ENCODE results near the gene SCPEP1.
"Not testable (repeated sequence)": the region's sequence is repeated elsewhere in the genome, so short reads cannot be mapped to it uniquely, and the experiment has no call there.

The SCPEP1 gene

DNA sequence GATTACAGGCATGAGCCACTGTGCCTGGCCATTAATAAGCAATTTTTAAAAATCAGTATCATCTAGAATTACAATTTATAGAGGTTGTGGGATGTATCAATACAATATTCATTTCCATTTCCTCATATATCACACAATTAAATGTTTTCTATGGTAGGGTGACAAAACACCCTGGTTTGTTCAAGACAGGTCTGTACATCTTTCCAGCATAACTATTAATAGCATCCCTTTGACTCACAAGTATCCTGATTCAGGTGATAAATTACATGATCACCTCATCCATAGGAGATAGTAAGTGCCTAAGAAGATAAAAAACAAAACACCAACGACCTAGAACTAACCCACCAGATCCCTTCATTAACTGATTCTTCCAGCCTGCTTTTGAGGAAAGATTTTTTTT lies 30.2 kb upstream of the SCPEP1 start:
- H3K4me3 ChIP-seq (ENCODE audit: severe bottlenecking): no peak overlapping the region
- peaks cover 80% of the 10 kb centered on the region for H3K36me3 ChIP-seq (ENCODE audit: low read depth)
- ATAC-seq (ENCODE audit: low read depth) (no peak), DNase-seq (ENCODE audit: low spot score) (no peak)
- H3K27ac ChIP-seq (ENCODE audit: poor library complexity, severe bottlenecking): no peak overlapping the region
- TF ChIP-seq, protein P1, sequence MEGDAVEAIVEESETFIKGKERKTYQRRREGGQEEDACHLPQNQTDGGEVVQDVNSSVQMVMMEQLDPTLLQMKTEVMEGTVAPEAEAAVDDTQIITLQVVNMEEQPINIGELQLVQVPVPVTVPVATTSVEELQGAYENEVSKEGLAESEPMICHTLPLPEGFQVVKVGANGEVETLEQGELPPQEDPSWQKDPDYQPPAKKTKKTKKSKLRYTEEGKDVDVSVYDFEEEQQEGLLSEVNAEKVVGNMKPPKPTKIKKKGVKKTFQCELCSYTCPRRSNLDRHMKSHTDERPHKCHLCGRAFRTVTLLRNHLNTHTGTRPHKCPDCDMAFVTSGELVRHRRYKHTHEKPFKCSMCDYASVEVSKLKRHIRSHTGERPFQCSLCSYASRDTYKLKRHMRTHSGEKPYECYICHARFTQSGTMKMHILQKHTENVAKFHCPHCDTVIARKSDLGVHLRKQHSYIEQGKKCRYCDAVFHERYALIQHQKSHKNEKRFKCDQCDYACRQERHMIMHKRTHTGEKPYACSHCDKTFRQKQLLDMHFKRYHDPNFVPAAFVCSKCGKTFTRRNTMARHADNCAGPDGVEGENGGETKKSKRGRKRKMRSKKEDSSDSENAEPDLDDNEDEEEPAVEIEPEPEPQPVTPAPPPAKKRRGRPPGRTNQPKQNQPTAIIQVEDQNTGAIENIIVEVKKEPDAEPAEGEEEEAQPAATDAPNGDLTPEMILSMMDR (IDR thresholded peaks at IDR 0.05; ENCODE audit: poor library complexity, severe bottlenecking): no peak
- peaks cover 13% of the 10 kb centered on the region for H3K4me1 ChIP-seq (ENCODE audit: insufficient read depth, poor library complexity, severe bottlenecking)
- H3K9me3 ChIP-seq (ENCODE audit: severe bottlenecking): no peaks in the 10 kb centered on the region
- no peaks in the 10 kb centered on the region for H3K27me3 ChIP-seq (ENCODE audit: insufficient read depth, poor library complexity, severe bottlenecking)

DNA sequence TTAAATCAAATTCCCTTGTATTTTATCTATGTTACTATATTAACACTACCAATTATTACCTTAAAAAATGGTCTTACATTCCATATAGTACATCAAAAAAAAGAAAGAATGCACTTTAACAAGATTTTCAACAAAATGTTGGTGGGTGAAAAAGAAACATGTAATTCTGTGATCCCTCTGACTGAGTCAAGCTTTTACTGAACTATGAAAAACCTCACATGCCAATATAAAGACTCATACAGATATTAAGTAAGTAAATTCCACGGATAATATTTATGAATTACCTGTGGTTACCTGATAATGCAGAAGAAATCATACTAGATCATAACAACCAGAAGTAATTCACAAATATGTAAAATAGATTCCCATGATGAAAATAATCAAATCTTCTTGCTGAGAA lies 29.4 kb upstream of the SCPEP1 start:
- TF ChIP-seq, protein P1 (IDR thresholded peaks at IDR 0.05; ENCODE audit: poor library complexity, severe bottlenecking): no peak
- H3K36me3 ChIP-seq (ENCODE audit: low read depth): peaks cover 72% of the 10 kb centered on the region
- H3K27ac ChIP-seq (ENCODE audit: poor library complexity, severe bottlenecking): peak overlapping the region; percentile 3
- DNase-seq (ENCODE audit: low spot score) (no peak), ATAC-seq (ENCODE audit: low read depth) (peak; percentile 58; the same call in 2 of the 3 replicates)
- H3K27me3 ChIP-seq (ENCODE audit: insufficient read depth, poor library complexity, severe bottlenecking): no peaks in the 10 kb centered on the region
- H3K4me1 ChIP-seq (ENCODE audit: insufficient read depth, poor library complexity, severe bottlenecking): peaks cover 14% of the 10 kb centered on the region
- H3K9me3 ChIP-seq (ENCODE audit: severe bottlenecking): no peaks in the 10 kb centered on the region
- no peak overlapping the region for H3K4me3 ChIP-seq (ENCODE audit: severe bottlenecking)

DNA sequence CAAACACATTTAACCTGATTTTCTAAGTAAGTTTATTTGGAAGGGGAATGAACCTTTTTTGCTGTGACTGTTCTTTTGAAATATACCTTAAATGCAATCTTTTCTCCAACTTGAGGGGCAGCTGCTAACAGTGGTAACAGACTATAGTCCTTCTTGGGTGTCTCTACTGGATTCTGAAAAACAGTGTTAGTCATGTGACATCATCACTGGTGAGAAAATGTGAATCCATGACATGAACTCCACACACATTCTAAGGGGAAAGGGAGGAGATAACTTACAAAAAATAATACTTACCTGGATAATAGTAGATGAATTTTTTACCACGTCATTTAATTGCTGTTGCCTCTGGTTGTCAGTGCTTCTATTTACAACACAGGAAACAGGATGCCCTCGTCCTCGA lies 28.3 kb upstream of the SCPEP1 start:
- Histone ChIP-seq H3K36me3 (ENCODE audit: low read depth) (peaks cover 64% of the 10 kb centered on the region), H3K9me3 (ENCODE audit: severe bottlenecking) (no peaks in the 10 kb centered on the region), H3K4me3 (ENCODE audit: severe bottlenecking) (no peak overlapping the region), H3K27me3 (ENCODE audit: insufficient read depth, poor library complexity, severe bottlenecking) (no peaks in the 10 kb centered on the region), H3K27ac (ENCODE audit: poor library complexity, severe bottlenecking) (no peak overlapping the region), H3K4me1 (ENCODE audit: insufficient read depth, poor library complexity, severe bottlenecking) (peaks cover 18% of the 10 kb centered on the region)
- ATAC-seq (ENCODE audit: low read depth) (no peak), DNase-seq (ENCODE audit: low spot score) (no peak)
- TF ChIP-seq, protein P1 (IDR thresholded peaks at IDR 0.05; ENCODE audit: poor library complexity, severe bottlenecking): no peak

DNA sequence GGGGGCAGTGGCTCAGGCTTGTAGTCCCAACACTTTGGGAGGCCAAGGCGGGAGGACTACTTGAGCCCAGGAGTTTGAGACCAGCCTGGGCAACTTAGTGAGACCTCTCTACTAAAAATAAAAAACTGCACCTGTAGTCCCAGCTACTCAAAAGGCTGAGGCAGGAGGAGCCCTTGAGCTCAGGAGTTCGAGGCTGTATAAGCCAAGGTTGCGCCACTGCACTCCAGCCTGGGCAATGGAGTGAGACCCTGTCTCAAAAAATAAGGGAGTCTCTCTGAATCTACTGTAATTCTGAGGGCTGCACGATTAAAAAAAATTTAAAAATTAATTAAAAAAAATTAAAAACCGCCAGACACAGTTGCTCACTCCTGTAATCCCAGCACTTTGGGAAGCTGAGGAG lies 20.9 kb upstream of the SCPEP1 start:
- ATAC-seq (ENCODE audit: low read depth): no peak
- DNase-seq (ENCODE audit: low spot score): no peak
- Histone ChIP-seq H3K27me3 (ENCODE audit: insufficient read depth, poor library complexity, severe bottlenecking) (no peaks in the 10 kb centered on the region), H3K9me3 (ENCODE audit: severe bottlenecking) (no peaks in the 10 kb centered on the region), H3K36me3 (ENCODE audit: low read depth) (peaks cover 13% of the 10 kb centered on the region), H3K4me1 (ENCODE audit: insufficient read depth, poor library complexity, severe bottlenecking) (peaks cover 13% of the 10 kb centered on the region), H3K4me3 (ENCODE audit: severe bottlenecking) (no peak overlapping the region), H3K27ac (ENCODE audit: poor library complexity, severe bottlenecking) (no peak overlapping the region)
- TF ChIP-seq, protein P1 (IDR thresholded peaks at IDR 0.05; ENCODE audit: poor library complexity, severe bottlenecking): no peak

DNA sequence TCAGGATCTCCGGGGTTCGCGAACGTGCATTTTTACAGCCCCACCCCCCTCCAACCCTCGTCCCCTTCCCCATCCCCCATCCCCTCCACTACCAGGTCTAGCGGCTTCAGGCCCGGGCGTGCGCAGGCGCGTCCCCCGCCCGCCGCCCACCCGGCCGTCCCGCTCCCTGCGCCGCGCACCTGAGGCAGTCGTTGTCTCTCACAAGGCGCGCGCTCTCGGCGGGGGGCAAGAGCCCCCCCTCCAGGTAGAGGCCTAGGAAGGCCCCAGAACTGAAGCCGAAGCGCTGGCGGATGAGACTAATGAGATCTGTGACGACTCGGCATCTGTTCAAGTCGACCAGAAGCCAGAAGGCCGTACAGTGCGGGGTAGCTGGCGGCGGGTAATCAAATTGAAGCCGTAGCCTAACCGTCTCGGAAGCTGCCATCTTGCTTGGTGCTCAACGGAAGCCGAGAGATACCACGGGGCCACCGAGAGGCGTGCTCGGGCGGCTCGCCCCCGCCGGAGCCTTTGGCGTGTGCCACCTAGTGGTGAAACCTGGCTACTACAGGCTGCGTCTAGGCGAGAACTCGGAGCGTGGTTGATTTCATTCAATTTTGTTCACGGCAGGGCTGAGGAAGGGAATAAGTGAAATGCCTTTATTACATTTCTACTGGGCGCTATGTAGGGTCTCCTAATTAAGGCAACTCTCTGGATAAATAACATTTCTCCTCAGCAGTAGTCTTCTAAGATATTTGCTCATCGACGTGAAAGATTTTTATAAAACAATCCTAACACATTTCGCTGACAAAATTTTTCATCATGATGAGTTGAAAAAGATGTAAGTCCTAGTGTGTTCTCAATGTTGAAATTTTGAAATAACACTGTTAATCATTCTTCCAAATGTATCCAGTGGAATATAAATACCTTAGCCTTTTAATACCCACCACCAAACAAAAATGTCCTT lies 17.1 kb upstream of the SCPEP1 start, which contains the start of gene COIL:
Gene COIL (minus strand): TSS at position 455 of the 943 bp plus-strand sequence. CDS start 31 bp downstream, at position 424.
- peak; percentile 97 for ATAC-seq (ENCODE audit: low read depth)
- DNase-seq (ENCODE audit: low spot score): peak; percentile 91
- H3K27ac ChIP-seq (ENCODE audit: poor library complexity, severe bottlenecking): peak within 1 kb of the TSS; percentile 59
- H3K9me3 ChIP-seq (ENCODE audit: severe bottlenecking): no peaks in the 10 kb centered on the region
- TF ChIP-seq, protein P1 (IDR thresholded peaks at IDR 0.05; ENCODE audit: poor library complexity, severe bottlenecking): peak; percentile 99
- peak within 1 kb of the TSS; percentile 92 for H3K4me3 ChIP-seq (ENCODE audit: severe bottlenecking)
- H3K4me1 ChIP-seq (ENCODE audit: insufficient read depth, poor library complexity, severe bottlenecking): peaks cover 8% of the 10 kb centered on the region
- peaks cover 10% of the 10 kb centered on the region for H3K36me3 ChIP-seq (ENCODE audit: low read depth)
- no peaks in the 10 kb centered on the region for H3K27me3 ChIP-seq (ENCODE audit: insufficient read depth, poor library complexity, severe bottlenecking)

DNA sequence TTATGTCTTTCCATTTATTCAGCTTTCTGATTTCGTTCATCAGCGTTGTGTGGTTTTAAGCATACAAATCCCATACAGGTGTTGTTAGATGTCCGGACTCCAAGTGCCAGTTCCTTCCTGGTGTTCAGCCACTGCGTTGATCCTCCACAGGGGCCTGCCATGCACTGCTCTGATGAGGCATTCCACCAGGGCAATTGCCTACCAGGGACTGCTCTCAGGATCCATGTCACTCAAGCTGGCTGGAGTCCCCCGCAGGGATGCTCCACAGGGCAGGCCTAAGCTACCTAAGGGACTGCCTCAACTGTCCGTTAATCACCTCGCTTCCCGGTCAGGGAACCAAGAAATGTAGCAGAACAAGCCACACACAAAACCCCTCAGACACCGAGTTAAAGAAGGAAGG lies 12.7 kb upstream of the SCPEP1 start:
- H3K9me3 ChIP-seq (ENCODE audit: severe bottlenecking); DNase-seq (ENCODE audit: low spot score); ATAC-seq (ENCODE audit: low read depth); H3K27me3 ChIP-seq (ENCODE audit: insufficient read depth, poor library complexity, severe bottlenecking); H3K27ac ChIP-seq (ENCODE audit: poor library complexity, severe bottlenecking); H3K4me1 ChIP-seq (ENCODE audit: insufficient read depth, poor library complexity, severe bottlenecking); H3K4me3 ChIP-seq (ENCODE audit: severe bottlenecking); H3K36me3 ChIP-seq (ENCODE audit: low read depth): not testable (repeated sequence)

DNA sequence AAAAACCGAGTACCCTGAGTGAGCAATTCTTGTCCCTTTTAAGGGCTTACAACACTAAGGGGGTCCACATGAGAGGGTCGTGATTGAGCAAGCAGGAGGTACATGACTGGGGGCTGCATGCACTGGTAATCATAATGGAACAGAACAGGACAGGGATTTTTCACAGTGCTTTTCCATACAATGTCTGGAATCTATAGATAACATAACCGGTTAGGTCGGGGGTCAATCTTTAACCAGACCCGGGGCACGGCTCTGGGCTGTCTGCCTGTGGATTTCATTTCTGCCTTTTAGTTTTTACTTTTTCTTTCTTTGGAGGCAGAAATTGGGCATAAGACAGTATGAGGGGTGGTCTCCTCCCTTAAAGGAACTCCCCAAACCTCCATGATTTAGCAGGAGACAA lies 12.2 kb upstream of the SCPEP1 start:
- H3K36me3 ChIP-seq (ENCODE audit: low read depth); H3K4me1 ChIP-seq (ENCODE audit: insufficient read depth, poor library complexity, severe bottlenecking); H3K4me3 ChIP-seq (ENCODE audit: severe bottlenecking); ATAC-seq (ENCODE audit: low read depth); H3K9me3 ChIP-seq (ENCODE audit: severe bottlenecking); DNase-seq (ENCODE audit: low spot score); H3K27ac ChIP-seq (ENCODE audit: poor library complexity, severe bottlenecking); H3K27me3 ChIP-seq (ENCODE audit: insufficient read depth, poor library complexity, severe bottlenecking): not testable (repeated sequence)
